GM12878 (cell line): ENCODE measurements around the gene SIMC1. TPM values are rescaled to one million over a fixed set of nuclear protein-coding genes. Genes with fewer than 3 reads are reported as not detected.

Source experiments
- ATAC-seq: fragments of 200-7000 bp; cut with Tn5 transposase; 3 replicates; pipeline ENCODE4 v1.9.1; 2020; ENCODE audit warnings: mild to moderate bottlenecking, moderate library complexity
- BruUV-seq: library from RNA; stranded (reverse); fragments of 400-500 nt; replicated peaks from 2 replicates; lab custom pipeline; 2021; lab: Mats Ljungman, UMichigan
- CTCF ChIA-PET: fragments of 300-600 bp; sonication (Branson Sonifier 250); formaldehyde crosslinking; extraction: SDS; loops from one replicate; lab custom pipeline; 2021; ENCODE audit warnings: inconsistent platforms; lab: Yijun Ruan, JAX
- POLR2A ChIA-PET: fragments of 350-600 bp; formaldehyde crosslinking; extraction: SDS; loops from one replicate; lab custom pipeline; 2021; ENCODE audit warnings: inconsistent platforms; lab: Charles Lee
- RAD21 ChIA-PET: fragments of 300-600 bp; sonication (Branson Sonifier 250); formaldehyde crosslinking; loops from one replicate; lab custom pipeline; 2023; ENCODE audit warnings: antibody characterized with exemption; ENCODE audit not compliant: unreplicated experiment; lab: Charles Lee
- SMC1A ChIA-PET: fragments of 300-600 bp; sonication (Branson Sonifier 250); formaldehyde crosslinking; loops from one replicate; lab custom pipeline; 2023; ENCODE audit not compliant: unreplicated experiment, uncharacterized antibody; lab: Charles Lee
- DNase-seq: peaks from one replicate; pipeline ENCODE4 v3.0.0-alpha.2; 2011; ENCODE audit warnings: low read depth, low spot score
- FAIRE-seq: peaks from 3 replicates; lab custom pipeline; 2011; peaks lifted over from hg19 to GRCh38; lab: Jason Lieb, UNC
- H2AFZ ChIP-seq: 2 replicates; pipeline ENCODE4 v1.6.0; 2011; ENCODE audit warnings: low read depth, low read length, control low read depth; ENCODE audit not compliant: control insufficient read depth
- H3K27ac ChIP-seq: 2 replicates; pipeline ENCODE4 v1.5.1; 2011; ENCODE audit warnings: control low read depth; ENCODE audit not compliant: control insufficient read depth, insufficient read depth
- H3K27me3 ChIP-seq, 2 experiments: replicated peaks in 1 of 2; 2 replicates each; pipeline versions ENCODE4 v1.6.0 to v1.6.1; 2011; ENCODE audit warnings: low read length in 1 of 2; ENCODE audit not compliant: control insufficient read depth in 2 of 2, insufficient read depth in 2 of 2
- H3K36me3 ChIP-seq, 2 experiments: 2 replicates each; pipeline ENCODE4 v1.5.1; 2011; ENCODE audit warnings: low read length in 1 of 2; ENCODE audit not compliant: control insufficient read depth in 2 of 2, insufficient read depth in 2 of 2
- H3K4me1 ChIP-seq: 2 replicates; pipeline ENCODE4 v1.6.1; 2011; ENCODE audit warnings: mild to moderate bottlenecking, low read length, moderate library complexity, mixed read lengths; ENCODE audit not compliant: control insufficient read depth, insufficient read depth
- H3K4me2 ChIP-seq: 2 replicates; pipeline ENCODE4 v1.6.0; 2011; ENCODE audit warnings: control low read depth; ENCODE audit not compliant: control insufficient read depth, insufficient read depth
- H3K4me3 ChIP-seq: fragments of 200-600 bp; sonication (generic); 2 replicates; pipeline ENCODE4 v1.5.1; 2016
- H3K79me2 ChIP-seq: 2 replicates; pipeline ENCODE4 v1.6.0; 2011; ENCODE audit warnings: low read length; ENCODE audit not compliant: control insufficient read depth, insufficient read depth
- H3K9ac ChIP-seq: 2 replicates; pipeline ENCODE4 v1.8.0; 2011; ENCODE audit warnings: low read length, control low read depth, mixed read lengths; ENCODE audit not compliant: control insufficient read depth, insufficient read depth
- H3K9me3 ChIP-seq: replicated peaks from 3 replicates; pipeline ENCODE4 v1.5.1; 2011; ENCODE audit warnings: mild to moderate bottlenecking, low read length; ENCODE audit not compliant: control insufficient read depth, insufficient read depth
- H4K20me1 ChIP-seq: 2 replicates; pipeline ENCODE4 v1.6.0; 2011; ENCODE audit not compliant: control insufficient read depth, insufficient read depth
- ATF7 ChIP-seq: fragments of 450-650 bp; IDR thresholded peaks from 2 replicates; pipeline ENCODE4 v1.6.1; 2016; ENCODE audit warnings: low read depth, mild to moderate bottlenecking
- BACH1 ChIP-seq: fragments of 450-650 bp; IDR thresholded peaks from 2 replicates; pipeline ENCODE4 v1.6.1; 2017; ENCODE audit warnings: mild to moderate bottlenecking, borderline replicate concordance
- CREM ChIP-seq: IDR thresholded peaks from 2 replicates; pipeline ENCODE4 v1.6.1; 2014; ENCODE audit warnings: antibody characterized with exemption, low read depth
- ESRRA ChIP-seq: IDR thresholded peaks from 2 replicates; pipeline ENCODE4 v1.6.1; 2012; ENCODE audit warnings: mild to moderate bottlenecking, low read length, improper control_type of control experiment
- IKZF2 ChIP-seq, 2 experiments: fragments of 450-650 bp; IDR thresholded peaks; 2 replicates each; pipeline ENCODE4 v1.6.1; 2017; ENCODE audit warnings: mild to moderate bottlenecking in 2 of 2, moderate library complexity in 2 of 2
- MLLT1 ChIP-seq: fragments of 450-650 bp; IDR thresholded peaks from 2 replicates; pipeline ENCODE4 v1.6.1; 2016; ENCODE audit warnings: mild to moderate bottlenecking
- MTA2 ChIP-seq: fragments of 450-650 bp; IDR thresholded peaks from 2 replicates; pipeline ENCODE4 v1.6.1; 2016; ENCODE audit warnings: low read depth, mild to moderate bottlenecking, moderate library complexity
- PML ChIP-seq: IDR thresholded peaks from 2 replicates; pipeline ENCODE4 v1.6.1; 2012; ENCODE audit warnings: low read length, inconsistent platforms
- RBBP5 ChIP-seq: fragments of 200-600 bp; sonication (generic); conservative IDR thresholded peaks from 2 replicates; pipeline ENCODE4 v1.6.1; 2016
- SRF ChIP-seq, 2 experiments: IDR thresholded peaks; 2 replicates each; pipeline ENCODE4 v1.6.1; 2011; ENCODE audit warnings: low read depth in 2 of 2, low read length in 2 of 2, mild to moderate bottlenecking in 1 of 2, moderate library complexity in 1 of 2
- ZBTB11 ChIP-seq: fragments of 450-650 bp; formaldehyde crosslinking; IDR thresholded peaks from 2 replicates; pipeline ENCODE4 v1.5.0; 2022; ENCODE audit warnings: mild to moderate bottlenecking, missing genetic modification characterization
- WGBS: methylation state at CpG from one replicate; pipeline ENCODE4 v1.1.6; 2016; ENCODE audit warnings: low lambda C conversion rate; ENCODE audit not compliant: insufficient replicate concordance, insufficient coverage; ENCODE audit errors: missing lambda C conversion rate; 5-methylcytosine and 5-hydroxymethylcytosine counted together
- in situ Hi-C: fragments of 300-500 bp; cut with MboI; formaldehyde crosslinking; loops from 9 replicates; pipeline ENCODE4 v1.14.3; 2018; ENCODE audit warnings: mixed read lengths
- intact Hi-C: fragments of 100-400 bp; cut with micrococcal nuclease; formaldehyde crosslinking; loops from one replicate; pipeline ENCODE4 v1.14.2; 2022; ENCODE audit not compliant: unreplicated experiment
- polyA plus RNA-seq, 11 experiments: library from polyadenylated mRNA; depleted of rRNA in 4 of 11; unstranded in 6 of 11; stranded (reverse) in 5 of 11; fragments of >200 nt; fragmentation: Nextera tagmentation in 4 of 11; fragmentation: Illumina TruSeq in 1 of 11; extraction: Ambion mirVana in 4 of 11; extraction: Trizol in 1 of 11; gene quantifications; 1 replicate in 1 of 11; 2 replicates in 10 of 11; pipeline versions ENCODE4 v1.2.1 to v1.2.3, GENCODE V29; 2011 to 2016; ENCODE audit warnings: inconsistent platforms in 2 of 11, missing spikeins in 2 of 11, low read depth in 1 of 11
- total RNA-seq, 4 experiments: library from RNA; depleted of rRNA in 3 of 4; stranded (reverse); fragments of >200 nt in 3 of 4; fragmentation: Illumina TruSeq in 1 of 4; extraction: Trizol in 1 of 4; gene quantifications; 2 replicates each; pipeline versions ENCODE4 v1.2.1 to v1.2.3, GENCODE V29; 2013 to 2021

Gene SIMC1
- total and polyA plus RNA-seq, 10 of the 15 experiments (the other 5 are each of a cell fraction or from before 2014, with no cell fraction given): 3.0 to 16.5 (median 10.4) TPM

- intact Hi-C loops: no loop called here
- CTCF ChIA-PET: no interaction called here
- POLR2A ChIA-PET: interaction anchor here (0.6 to 1.0 kb wide), 2 partner anchors 18 kb away, joined by 4 read pairs; partner anchors contain the start of gene NOP16
Measured at GRCh38 chr5:176369934-176370711, 131.9 kb downstream of the SIMC1 start.

GRCh38 chr5:176371621-176372539 is 133.7 kb downstream of the SIMC1 start:
- Histone ChIP-seq H3K27me3 (no peaks in the 10 kb centered on the region), H3K27ac (no peak overlapping the region), H3K36me3 (peaks cover 0 to 3% of the 10 kb centered on the region in 2 experiments; a peak in 1 of 4 replicates), H3K4me3 (no peak overlapping the region), H3K4me2 (no peak overlapping the region), H3K79me2 (no peaks in the 10 kb centered on the region), H3K9me3 (no peaks in the 10 kb centered on the region), H4K20me1 (no peaks in the 10 kb centered on the region), H3K9ac (no peak overlapping the region), H3K4me1 (no peaks in the 10 kb centered on the region), H2AFZ (no peak overlapping the region)
- DNase-seq (no peak), ATAC-seq (no peak), FAIRE-seq (no peak)
- 87% methylated on average over 13 of the region's 13 CpGs for WGBS
- in situ Hi-C loops (no loop called here), intact Hi-C loops (no loop called here)
- BruUV-seq: no TSS peak
- ChIA-PET POLR2A (no interaction called here), CTCF (no interaction called here), SMC1A (no interaction called here), RAD21 (interaction anchor here (0.8 kb wide), 1 partner anchor 387 kb away, joined by 3 read pairs; no protein-coding TSS in a partner anchor)
- TF ChIP-seq SRF (IDR thresholded peaks at IDR 0.05; ENCODE audit: low read depth in 2 of 2, low read length in 2 of 2): no peak
- no peak for TF ChIP-seq MTA2
- no peak for TF ChIP-seq ZBTB11 (CRISPR knock-in tag)
- no peak for TF ChIP-seq MLLT1
- TF ChIP-seq IKZF2 (IDR thresholded peaks at IDR 0.05): no peak
- TF ChIP-seq ATF7: no peak
- TF ChIP-seq CREM: no peak
- no peak for TF ChIP-seq RBBP5

More at GRCh38 chr5:176369934-176370711, 131.9 kb downstream of the SIMC1 start:
- SMC1A ChIA-PET: interaction anchor here (2.6 kb wide), 1 partner anchor 12 kb away, joined by 6 read pairs; no protein-coding TSS in a partner anchor
- no peaks in the 10 kb centered on the region for H3K9me3 ChIP-seq
- H3K9ac ChIP-seq: no peak overlapping the region
- in situ Hi-C loops: no loop called here
- no peak overlapping the region for H3K4me2 ChIP-seq
- no peaks in the 10 kb centered on the region for H3K27me3 ChIP-seq
- H4K20me1 ChIP-seq: no peaks in the 10 kb centered on the region
- no peak overlapping the region for H3K4me3 ChIP-seq
- BruUV-seq: no TSS peak
- RAD21 ChIA-PET: interaction anchor here (1.0 to 1.2 kb wide), 2 partner anchors 8 to 10 kb away, joined by 3 to 5 read pairs; partner anchors contain the start of gene KIAA1191
- TF ChIP-seq BACH1 (no peak), ESRRA (no peak), PML (no peak)
- TF ChIP-seq, all 136 proteins: peak for 0
- Histone ChIP-seq H3K27ac (no peak overlapping the region), H3K4me1 (no peaks in the 10 kb centered on the region), H3K36me3 (peaks cover 0 to 3% of the 10 kb centered on the region in 2 experiments; a peak in 1 of 4 replicates), H3K79me2 (no peaks in the 10 kb centered on the region), H2AFZ (no peak overlapping the region)
- no peak for DNase-seq
- FAIRE-seq: no peak
- 76% methylated on average over 7 of the region's 8 CpGs for WGBS
- ATAC-seq: no peak
